HCT116 (cell line): Measurements from ENCODE around the gene HERC2.

Experiments
- RAD21 ChIP-seq: IDR thresholded peaks from 2 replicates; pipeline ENCODE4 v1.6.1; 2012; ENCODE audit warnings: low read depth, mild to moderate bottlenecking
- SP1 ChIP-seq: IDR thresholded peaks from 2 replicates; pipeline ENCODE4 v1.6.1; 2012; ENCODE audit warnings: low read depth
- TF ChIP-seq, protein P1 (sequence below), 3 experiments: fragments of 200-600 bp in 1 of 3; sonication (generic) in 1 of 3; IDR thresholded peaks in 2 of 3; conservative IDR thresholded peaks in 1 of 3; 2 replicates each; pipeline ENCODE4 v1.5.1; 2012 to 2017; ENCODE audit warnings: low read depth in 2 of 3, low read length in 2 of 3, antibody characterized with exemption in 1 of 3, borderline replicate concordance in 1 of 3, control low read depth in 1 of 3, mild to moderate bottlenecking in 1 of 3, mixed read lengths in 1 of 3, mixed run types in 1 of 3, moderate library complexity in 1 of 3; ENCODE audit not compliant: insufficient read depth in 1 of 3

DNA sequence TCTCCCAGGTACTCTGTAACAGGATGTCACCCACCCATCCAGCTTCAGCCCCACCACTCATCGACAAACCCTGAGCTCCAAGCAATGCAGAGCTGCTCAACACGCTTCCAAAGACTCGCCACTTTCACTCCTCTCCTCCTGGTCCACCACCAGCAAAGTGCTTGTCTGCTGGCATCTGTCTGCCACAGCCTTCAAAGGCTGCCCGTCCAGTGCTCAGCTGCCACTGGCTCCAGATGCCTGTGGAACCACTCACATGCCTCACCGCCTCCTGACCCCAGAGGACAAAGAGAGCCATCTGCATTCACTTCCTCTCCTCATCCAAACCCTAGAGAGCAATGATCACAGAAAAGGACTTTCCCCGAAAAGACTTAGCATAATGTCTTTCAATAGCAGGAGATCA lies 113.4 kb downstream of the HERC2 start:
- TF ChIP-seq, protein P1, sequence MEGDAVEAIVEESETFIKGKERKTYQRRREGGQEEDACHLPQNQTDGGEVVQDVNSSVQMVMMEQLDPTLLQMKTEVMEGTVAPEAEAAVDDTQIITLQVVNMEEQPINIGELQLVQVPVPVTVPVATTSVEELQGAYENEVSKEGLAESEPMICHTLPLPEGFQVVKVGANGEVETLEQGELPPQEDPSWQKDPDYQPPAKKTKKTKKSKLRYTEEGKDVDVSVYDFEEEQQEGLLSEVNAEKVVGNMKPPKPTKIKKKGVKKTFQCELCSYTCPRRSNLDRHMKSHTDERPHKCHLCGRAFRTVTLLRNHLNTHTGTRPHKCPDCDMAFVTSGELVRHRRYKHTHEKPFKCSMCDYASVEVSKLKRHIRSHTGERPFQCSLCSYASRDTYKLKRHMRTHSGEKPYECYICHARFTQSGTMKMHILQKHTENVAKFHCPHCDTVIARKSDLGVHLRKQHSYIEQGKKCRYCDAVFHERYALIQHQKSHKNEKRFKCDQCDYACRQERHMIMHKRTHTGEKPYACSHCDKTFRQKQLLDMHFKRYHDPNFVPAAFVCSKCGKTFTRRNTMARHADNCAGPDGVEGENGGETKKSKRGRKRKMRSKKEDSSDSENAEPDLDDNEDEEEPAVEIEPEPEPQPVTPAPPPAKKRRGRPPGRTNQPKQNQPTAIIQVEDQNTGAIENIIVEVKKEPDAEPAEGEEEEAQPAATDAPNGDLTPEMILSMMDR (IDR thresholded peaks at IDR 0.05 in 2 of 3, conservative IDR thresholded peaks at IDR 0.05 in 1 of 3; ENCODE audit: borderline replicate concordance in 1 of 3, insufficient read depth in 1 of 3, low read depth in 2 of 3, low read length in 2 of 3): no peak
- no peak for TF ChIP-seq SP1
- no peak for TF ChIP-seq RAD21
